Fibroblast of mammary gland (primary cell): ENCODE data around the gene CDC45.
"Not testable (repeated sequence)": the region's sequence is repeated elsewhere in the genome, so short reads cannot be mapped to it uniquely, and the experiment has no call there.

Experiments used
- DNase-seq: peaks from one replicate; pipeline ENCODE4 v3.0.0-alpha.2; 2010; ENCODE audit warnings: low read depth
- H3K4me3 ChIP-seq: 2 replicates; pipeline ENCODE4 v1.5.1; 2011; ENCODE audit warnings: low read depth, mild to moderate bottlenecking, low read length, moderate library complexity; ENCODE audit not compliant: control insufficient read depth
- CTCF ChIP-seq: conservative IDR thresholded peaks from 2 replicates; pipeline ENCODE4 v1.5.1; 2011; ENCODE audit warnings: low read depth, low read length, inconsistent platforms; ENCODE audit not compliant: control insufficient read depth, insufficient read depth

Gene CDC45

GRCh38 chr22:19434401-19434800 lies 45.3 kb upstream of the CDC45 start:
- DNase-seq: peak; percentile 52
- H3K4me3 ChIP-seq: no peak overlapping the region
- no peak for TF ChIP-seq CTCF

- H3K4me3 ChIP-seq: no peak overlapping the region
- TF ChIP-seq CTCF: no peak
Observed at GRCh38 chr22:19434829-19435580, 44.7 kb upstream of the CDC45 start.

GRCh38 chr22:19436444-19437161 lies 43.1 kb upstream of the CDC45 start:
- not testable (repeated sequence) for DNase-seq

More at GRCh38 chr22:19434829-19435580, 44.7 kb upstream of the CDC45 start:
- no peak for DNase-seq

DNA sequence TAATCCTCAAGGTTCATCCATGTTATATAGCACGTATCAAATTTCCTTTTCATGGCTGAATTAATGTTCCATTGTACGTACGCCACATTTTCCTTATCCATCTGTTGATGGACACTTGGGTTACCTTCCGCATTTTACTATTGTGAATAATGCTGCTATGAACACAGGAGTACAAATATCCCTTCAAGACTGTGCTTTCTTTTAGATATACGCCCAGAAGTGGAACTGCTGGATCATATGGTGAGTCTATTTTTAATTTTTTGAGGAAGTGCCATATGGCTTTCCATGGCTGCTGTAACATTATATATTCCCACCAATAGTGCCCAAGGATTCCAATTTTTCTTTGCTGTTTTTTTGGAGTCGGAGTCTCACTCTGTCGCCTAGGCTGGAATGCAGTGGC lies 41.4 kb upstream of the CDC45 start:
- TF ChIP-seq CTCF: no peak
- DNase-seq: no peak
- H3K4me3 ChIP-seq: no peak overlapping the region

More at GRCh38 chr22:19436444-19437161, 43.1 kb upstream of the CDC45 start:
- H3K4me3 ChIP-seq: not testable (repeated sequence)

DNA sequence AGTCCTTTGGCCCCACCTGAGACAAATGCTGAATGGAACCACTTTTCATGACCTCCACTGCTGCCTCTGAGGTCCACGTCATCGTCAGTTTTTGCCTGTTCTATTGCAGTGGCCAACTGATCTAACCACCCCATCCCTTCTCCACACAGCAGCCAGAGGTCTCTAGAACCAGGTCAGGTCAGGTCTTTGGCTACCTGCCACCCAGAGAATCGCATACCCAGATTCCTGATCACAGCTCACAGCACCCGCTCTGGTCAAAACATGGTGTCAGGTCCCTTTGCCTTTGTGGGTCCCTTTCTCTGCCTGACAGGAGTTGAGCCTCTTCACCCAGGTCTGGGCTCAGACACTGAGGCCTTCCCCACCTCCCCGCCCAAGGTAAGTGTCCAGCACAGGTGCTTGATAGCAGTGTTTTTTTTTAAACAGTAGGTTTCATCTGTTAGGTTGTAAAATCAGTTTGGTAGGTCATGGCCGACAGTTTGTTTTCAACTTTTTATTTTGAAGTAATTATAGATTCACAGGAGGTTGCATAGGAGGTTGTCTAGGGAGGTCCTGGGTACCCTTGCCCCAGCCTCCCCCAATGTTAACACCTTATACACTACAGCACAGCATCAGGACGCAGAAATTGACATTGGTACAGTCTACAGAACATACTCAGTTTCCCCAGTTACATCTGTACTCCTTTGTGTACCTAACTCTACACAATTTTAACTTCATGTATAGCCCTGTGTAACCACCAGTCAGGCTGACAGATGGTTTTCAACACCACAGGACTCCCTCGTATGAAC lies 39.1 kb upstream of the CDC45 start:
- no peak overlapping the region for H3K4me3 ChIP-seq
- DNase-seq: no peak
- no peak for TF ChIP-seq CTCF

GRCh38 chr22:19442166-19442565 lies 37.6 kb upstream of the CDC45 start:
- no peak for TF ChIP-seq CTCF
- no peak for DNase-seq
- no peak overlapping the region for H3K4me3 ChIP-seq
